GM15510 (cell line): ENCODE data around the gene PMFBP1.

Source experiments
- POLR2A ChIP-seq: IDR thresholded peaks from 3 replicates; pipeline ENCODE4 v1.6.1; 2011; ENCODE audit warnings: borderline replicate concordance; ENCODE audit not compliant: insufficient read length; ENCODE audit errors: extremely low read depth

Gene PMFBP1

DNA sequence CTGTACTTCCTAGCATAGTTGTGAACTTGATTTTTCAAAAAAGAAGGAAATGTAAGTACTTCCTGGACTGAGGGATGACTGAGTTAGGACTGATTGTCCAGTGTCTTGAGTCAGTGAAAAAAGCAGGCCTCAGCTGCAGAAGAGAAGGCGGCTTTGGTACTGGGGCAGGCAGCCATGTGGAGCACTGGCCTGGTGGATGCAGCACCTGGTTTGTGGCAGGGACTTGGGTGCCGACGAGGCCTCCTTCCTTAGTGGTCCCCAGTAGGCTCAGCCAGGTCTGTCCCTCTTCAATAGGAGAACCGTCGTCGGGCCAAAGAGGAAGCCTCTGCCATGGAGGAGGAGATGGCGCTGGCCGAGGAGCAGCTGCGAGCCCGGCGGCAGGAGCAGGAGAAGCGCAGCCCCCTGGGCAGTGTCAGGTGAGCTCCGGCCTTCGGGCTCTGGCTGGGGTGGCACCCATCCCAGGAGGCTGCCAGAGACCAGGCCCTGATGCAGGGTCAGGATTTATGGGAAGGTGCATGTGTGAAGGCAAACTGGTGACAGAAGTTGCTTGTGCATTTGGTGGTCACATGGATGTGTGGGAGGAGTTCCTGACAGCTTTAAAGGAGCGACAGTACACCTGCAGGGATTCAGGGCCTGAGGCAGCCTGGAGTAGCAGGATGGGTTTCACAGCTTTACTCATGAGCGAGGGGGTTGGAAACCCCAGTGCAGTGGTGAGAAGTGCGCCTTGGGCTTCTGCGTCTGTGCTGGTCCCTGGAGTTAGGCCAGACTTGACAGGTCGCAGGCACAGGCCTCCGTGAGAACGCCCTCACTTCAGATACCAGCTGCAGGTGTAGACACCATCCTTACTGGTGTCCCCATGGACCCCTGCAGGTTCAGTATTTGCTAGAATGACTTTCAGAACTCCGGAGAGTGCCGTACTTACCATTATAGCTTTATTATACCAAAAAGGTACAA, 61.0 kb downstream of the PMFBP1 start:
- no peak for TF ChIP-seq POLR2A

GRCh38 chr16:72109966-72110530, 61.9 kb downstream of the PMFBP1 start:
- no peak for TF ChIP-seq POLR2A

DNA sequence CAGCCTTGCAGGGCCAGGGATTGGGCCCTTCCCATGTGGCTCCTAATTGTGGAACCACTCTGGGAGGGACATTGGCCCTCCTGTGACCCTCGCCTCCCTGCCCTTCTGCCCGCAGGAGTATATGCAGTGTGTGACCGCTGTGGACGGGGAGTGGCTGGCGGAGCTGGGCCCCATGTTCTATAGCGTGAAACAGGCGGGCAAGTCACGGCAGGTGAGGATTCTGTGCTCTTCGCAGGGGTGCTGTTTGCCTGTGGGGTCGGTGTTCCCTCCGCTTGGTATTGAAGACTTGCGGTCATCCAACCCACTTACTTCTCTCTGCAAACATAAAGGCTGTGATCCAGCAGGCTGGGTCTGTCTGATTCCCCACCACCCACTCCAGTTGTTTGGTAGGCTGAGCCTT, 62.7 kb downstream of the PMFBP1 start:
- no peak for TF ChIP-seq POLR2A

DNA sequence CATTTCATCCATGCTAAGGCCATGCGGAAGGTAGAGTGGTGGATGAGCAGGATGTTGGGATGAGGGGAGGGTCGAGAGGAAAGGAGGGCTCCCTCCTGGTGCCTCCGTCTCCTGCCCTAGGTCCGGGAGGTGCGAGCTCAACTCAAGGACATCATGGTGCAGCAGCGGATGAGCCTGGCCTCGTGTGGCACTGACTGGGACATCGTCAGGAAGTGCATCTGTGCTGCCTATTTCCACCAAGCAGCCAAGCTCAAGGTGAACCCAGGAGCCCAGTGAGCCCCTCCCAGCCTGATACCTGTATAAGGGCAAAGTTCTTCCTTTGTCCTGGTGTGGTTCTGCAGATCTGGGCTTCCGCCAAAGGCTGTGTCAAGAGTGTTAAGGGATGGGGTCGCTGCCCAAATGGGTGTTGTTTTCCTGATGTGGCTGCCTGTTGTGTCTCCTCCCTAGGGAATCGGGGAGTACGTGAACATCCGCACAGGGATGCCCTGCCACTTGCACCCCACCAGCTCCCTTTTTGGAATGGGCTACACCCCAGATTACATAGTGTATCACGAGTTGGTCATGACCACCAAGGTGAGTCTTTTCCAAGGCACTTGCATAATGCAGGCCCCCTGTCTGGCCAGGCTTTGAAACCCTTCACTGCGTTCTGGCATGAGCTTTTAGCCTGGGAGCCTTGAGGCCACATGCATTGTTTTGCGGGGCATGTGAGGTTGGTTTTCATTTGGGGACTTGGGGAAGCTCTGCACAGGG, 63.4 kb downstream of the PMFBP1 start:
- TF ChIP-seq POLR2A, result no peak

DNA sequence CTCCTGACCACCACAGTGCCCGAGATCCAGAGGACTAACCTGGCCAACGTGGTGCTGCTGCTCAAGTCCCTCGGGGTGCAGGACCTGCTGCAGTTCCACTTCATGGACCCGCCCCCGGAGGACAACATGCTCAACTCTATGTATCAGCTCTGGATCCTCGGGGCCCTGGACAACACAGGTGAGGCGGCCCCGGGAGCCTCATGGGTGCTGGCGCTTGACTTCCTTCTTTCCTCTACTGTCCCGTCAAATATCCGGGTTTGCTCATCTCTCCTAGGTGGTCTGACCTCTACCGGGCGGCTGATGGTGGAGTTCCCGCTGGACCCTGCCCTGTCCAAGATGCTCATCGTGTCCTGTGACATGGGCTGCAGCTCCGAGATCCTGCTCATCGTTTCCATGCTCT, 64.6 kb downstream of the PMFBP1 start:
- no peak for TF ChIP-seq POLR2A

DNA sequence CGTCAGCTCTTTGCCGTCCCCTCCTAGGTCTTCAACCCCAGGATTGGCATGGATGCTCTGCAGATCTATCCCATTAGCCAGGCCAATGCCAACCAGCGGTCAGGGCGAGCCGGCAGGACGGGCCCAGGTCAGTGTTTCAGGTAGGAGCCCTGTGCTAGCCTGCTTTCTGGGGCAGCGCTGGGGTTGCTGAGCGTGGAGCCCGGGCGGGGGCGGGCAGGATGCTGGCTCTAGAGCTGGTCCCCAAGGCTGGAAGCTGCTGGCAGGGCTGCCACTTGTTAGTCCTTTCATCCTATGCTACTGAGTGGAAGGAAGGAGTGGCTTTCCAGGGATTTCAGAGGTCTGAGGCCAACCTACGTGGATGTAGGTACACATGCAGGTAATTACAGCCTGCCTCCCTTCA, 66.0 kb downstream of the PMFBP1 start:
- no peak for TF ChIP-seq POLR2A

DNA sequence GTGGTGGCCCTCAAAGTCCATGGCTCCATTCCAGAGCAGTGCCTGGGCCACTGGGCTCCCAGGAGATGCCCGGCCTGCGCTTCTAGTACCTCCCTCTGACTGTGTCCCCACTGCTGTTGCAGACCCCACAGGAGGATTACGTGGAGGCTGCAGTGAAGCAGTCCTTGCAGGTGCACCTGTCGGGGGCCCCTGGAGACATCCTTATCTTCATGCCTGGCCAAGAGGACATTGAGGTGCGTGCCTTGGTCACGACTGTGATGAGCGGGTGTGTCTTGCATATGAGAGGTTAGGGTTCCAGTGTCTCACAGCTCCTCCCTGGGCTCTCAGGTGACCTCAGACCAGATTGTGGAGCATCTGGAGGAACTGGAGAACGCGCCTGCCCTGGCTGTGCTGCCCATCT, 67.0 kb downstream of the PMFBP1 start:
- no peak for TF ChIP-seq POLR2A

- TF ChIP-seq POLR2A, result no peak
Observed at GRCh38 chr16:72101195-72101594, 70.8 kb downstream of the PMFBP1 start.

DNA sequence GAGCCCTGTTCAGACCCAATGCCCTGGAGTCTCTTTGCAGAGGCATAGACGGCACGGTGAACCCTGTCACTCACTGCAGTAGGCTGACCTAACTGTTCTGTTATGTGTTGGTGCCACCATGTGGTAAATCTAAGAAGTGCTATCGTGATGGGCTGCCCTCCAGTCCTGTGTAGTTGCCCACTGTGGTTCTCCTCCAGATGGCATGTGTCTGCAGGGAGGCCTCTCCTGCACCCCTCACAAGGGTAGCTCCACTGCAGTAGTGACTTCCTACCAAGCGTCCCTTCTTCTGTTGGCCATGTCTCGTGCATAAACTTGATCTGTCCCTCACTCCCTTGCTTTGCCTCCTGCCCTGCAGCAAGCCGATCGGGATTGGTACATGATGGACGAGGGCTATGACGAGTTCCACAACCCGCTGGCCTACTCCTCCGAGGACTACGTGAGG, 72.6 kb downstream of the PMFBP1 start:
- TF ChIP-seq POLR2A, result no peak

DNA sequence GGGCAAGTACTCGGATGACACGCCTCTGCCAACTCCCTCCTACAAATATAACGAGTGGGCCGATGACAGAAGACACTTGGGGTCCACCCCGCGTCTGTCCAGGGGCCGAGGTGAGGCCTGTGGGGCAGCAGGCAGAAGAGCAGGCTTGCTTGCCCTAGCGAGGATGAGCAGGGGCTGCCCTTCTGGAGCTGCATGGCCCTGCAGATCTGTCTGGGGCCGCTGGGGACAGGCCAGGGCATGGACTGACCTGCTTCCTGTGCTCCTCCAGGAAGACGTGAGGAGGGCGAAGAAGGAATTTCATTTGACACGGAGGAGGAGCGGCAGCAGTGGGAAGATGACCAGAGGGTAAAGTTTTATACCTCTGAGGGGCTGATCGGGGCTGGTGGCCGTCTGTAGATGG, 73.0 kb downstream of the PMFBP1 start:
- no peak for TF ChIP-seq POLR2A

- TF ChIP-seq POLR2A, result no peak
Observed at GRCh38 chr16:72094266-72094610, 77.7 kb downstream of the PMFBP1 start.

- peak; percentile 66 for TF ChIP-seq POLR2A
Observed at GRCh38 chr16:72093448-72094265, 78.3 kb downstream of the PMFBP1 start, which contains the start of the genes DHX38 and TXNL4B. Gene DHX38, plus strand, starts transcription at chr16:72093847. Its CDS starts 2,311 bp downstream, at chr16:72096158. Gene TXNL4B, minus strand, starts transcription at chr16:72093620. Its CDS starts 2,871 bp downstream, at chr16:72090749.

DNA sequence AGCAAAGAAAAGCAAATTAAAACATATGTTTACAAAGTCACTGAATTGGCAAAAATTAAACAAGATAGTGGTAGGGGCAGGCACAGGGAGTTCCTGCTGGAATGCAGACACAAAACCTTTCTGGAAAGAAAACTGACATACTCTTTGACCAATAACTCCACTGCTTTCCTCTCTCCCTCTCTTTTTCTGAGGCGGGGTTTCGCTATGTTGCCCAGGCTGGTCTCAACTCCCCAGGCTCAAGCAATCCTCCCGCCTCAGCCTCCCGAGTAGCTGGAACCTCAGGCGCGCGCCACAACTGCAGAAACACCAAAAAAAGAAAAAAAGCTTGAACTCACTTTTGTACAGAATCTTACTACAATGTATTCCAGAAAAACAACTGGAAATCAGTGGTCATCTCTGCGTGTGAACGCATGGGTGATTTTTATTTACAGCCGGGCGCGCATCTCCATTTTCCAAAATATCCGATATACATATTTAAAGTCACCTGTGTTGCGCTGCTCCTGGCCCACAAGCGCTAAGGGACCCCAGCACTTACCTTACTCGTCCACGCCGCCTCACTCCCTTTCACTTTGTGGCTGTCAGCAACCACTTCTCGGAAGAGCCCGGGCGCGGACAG, 79.0 kb downstream of the PMFBP1 start:
- no peak for TF ChIP-seq POLR2A

GRCh38 chr16:72091217-72091616, 80.7 kb downstream of the PMFBP1 start:
- TF ChIP-seq POLR2A, result no peak

GRCh38 chr16:72085002-72085401, 87.0 kb downstream of the PMFBP1 start:
- no peak for TF ChIP-seq POLR2A

DNA sequence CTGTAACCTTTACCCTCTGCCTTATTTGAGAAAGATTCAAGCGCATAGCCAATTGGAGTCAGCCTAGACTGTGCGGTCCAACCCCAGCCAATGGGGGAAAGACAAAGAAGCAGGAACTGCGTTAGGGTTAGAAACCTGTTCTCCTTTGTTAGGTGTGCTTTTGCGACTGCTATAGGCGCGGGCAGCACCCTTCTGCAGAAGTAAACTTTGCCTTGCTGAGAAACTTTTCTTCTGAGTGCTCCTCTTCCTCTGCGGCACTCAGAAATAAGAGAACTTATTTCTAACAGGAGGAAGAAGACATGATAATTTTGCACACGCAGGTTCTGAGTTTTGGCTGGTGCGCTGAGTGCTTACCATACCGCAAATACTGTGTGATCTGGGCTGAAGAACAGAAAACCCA, 87.5 kb downstream of the PMFBP1 start:
- TF ChIP-seq POLR2A, result no peak
